Nephron (organoid): ENCODE results near the gene PYGO2.
"Not testable (repeated sequence)": the region's sequence is repeated elsewhere in the genome, so short reads cannot be mapped to it uniquely, and the experiment has no call there.

Experiments used
- H3K27ac Mint-ChIP-seq, 3 experiments: 2 replicates each; pipeline ENCODE4 v1.8.0; 2020; ENCODE audit warnings: mixed read lengths in 3 of 3, mild to moderate bottlenecking in 2 of 3, moderate library complexity in 1 of 3
- H3K27me3 Mint-ChIP-seq: 2 replicates; pipeline ENCODE4 v1.8.0; 2021; ENCODE audit warnings: low read depth, mild to moderate bottlenecking, moderate library complexity, mixed read lengths
- H3K36me3 Mint-ChIP-seq: 2 replicates; pipeline ENCODE4 v1.8.0; 2020; ENCODE audit warnings: low read depth, mixed read lengths
- H3K4me1 Mint-ChIP-seq: 2 replicates; pipeline ENCODE4 v1.8.0; 2020; ENCODE audit warnings: mixed read lengths
- H3K4me3 Mint-ChIP-seq, 3 experiments: 2 replicates each; pipeline ENCODE4 v1.8.0; 2020; ENCODE audit warnings: mild to moderate bottlenecking in 3 of 3, mixed read lengths in 3 of 3, moderate library complexity in 2 of 3
- H3K9me3 Mint-ChIP-seq: 2 replicates; pipeline ENCODE4 v1.8.0; 2020; ENCODE audit warnings: mixed read lengths
- TF ChIP-seq, protein P1 (sequence below), 3 experiments: fragments of 200-600 bp; sonication (generic); IDR thresholded peaks; one replicate each; pipeline ENCODE4 v1.5.0; 2021; ENCODE audit warnings: antibody characterized with exemption in 3 of 3; ENCODE audit not compliant: unreplicated experiment in 3 of 3

Gene PYGO2

DNA sequence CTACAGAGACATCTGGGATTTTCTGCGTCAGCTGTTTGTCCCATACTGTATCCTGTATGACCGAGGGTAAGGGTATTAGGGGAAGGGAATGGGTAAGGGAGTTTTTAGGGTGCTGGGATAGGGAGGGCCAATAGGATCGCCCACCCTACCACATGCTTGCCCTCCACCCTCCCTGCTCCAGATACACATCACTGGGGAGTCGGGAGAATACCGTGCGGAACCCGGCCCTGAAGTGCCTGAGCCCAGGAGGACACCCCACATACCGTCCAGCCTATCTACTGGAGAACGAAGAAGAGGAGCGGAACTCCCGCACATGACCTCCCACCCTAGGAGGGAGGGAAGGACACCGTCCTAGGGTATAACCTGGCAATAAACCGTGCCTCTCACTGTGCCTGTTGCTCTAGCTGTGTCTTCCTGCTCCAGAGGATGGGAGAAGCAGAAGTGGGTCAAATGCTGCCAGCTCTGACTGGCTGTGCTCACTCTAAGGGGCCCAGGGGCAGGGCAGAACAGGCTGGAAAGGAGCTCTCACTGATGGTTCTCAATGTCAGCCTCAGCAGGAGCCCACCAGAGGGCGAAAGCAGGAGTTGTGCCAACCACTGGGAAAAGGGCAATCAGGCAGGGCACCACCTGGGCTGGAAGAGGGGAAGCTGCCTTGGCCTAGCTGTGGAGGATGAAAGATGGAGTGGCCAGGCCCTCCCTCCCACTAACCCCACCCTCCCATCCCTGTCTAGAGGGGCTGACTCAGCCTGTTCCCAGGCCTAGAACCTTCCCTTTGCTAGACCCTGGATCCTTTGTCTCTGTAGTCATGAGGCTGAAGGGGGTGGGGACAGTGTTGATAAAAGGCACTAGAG is 31.4 kb upstream of the PYGO2 start:
- H3K9me3 Mint-ChIP-seq = no peaks in the 10 kb centered on the region
- no peaks in the 10 kb centered on the region for H3K27me3 Mint-ChIP-seq
- H3K27ac Mint-ChIP-seq = no peak overlapping the region

DNA sequence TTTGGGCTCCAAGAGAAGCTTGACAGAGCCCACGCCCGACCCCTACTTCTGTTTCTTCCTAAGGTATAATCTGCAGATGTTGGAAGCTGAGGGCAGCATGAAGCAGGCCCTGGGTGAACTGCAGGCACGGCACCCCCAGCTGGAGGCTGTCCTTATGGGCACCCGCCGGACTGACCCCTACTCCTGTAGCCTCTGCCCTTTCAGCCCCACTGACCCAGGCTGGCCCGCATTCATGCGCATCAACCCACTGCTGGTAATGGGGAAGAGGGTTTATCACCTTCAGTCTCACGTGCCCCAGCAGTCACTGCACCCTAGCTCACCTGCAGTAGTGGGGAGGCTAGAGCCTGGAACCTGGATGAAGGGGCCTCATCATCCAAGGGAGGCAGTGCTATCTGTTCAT is 28.7 kb upstream of the PYGO2 start:
- Mint-ChIP-seq H3K4me1 (peaks cover 4% of the 10 kb centered on the region), H3K4me3 (no peak overlapping the region), H3K27me3 (no peaks in the 10 kb centered on the region), H3K36me3 (peaks cover 17% of the 10 kb centered on the region), H3K9me3 (no peaks in the 10 kb centered on the region), H3K27ac (no peak overlapping the region)
- TF ChIP-seq, protein P1, sequence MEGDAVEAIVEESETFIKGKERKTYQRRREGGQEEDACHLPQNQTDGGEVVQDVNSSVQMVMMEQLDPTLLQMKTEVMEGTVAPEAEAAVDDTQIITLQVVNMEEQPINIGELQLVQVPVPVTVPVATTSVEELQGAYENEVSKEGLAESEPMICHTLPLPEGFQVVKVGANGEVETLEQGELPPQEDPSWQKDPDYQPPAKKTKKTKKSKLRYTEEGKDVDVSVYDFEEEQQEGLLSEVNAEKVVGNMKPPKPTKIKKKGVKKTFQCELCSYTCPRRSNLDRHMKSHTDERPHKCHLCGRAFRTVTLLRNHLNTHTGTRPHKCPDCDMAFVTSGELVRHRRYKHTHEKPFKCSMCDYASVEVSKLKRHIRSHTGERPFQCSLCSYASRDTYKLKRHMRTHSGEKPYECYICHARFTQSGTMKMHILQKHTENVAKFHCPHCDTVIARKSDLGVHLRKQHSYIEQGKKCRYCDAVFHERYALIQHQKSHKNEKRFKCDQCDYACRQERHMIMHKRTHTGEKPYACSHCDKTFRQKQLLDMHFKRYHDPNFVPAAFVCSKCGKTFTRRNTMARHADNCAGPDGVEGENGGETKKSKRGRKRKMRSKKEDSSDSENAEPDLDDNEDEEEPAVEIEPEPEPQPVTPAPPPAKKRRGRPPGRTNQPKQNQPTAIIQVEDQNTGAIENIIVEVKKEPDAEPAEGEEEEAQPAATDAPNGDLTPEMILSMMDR (IDR thresholded peaks at IDR 0.05; ENCODE audit: unreplicated experiment in 3 of 3) = no peak

More for the DNA sequence above, 31.4 kb upstream of the PYGO2 start:
- Mint-ChIP-seq H3K36me3 (peaks cover 15% of the 10 kb centered on the region), H3K4me3 (no peak overlapping the region), H3K4me1 (peaks cover 15% of the 10 kb centered on the region)
- TF ChIP-seq, protein P1 (IDR thresholded peaks at IDR 0.05; ENCODE audit: unreplicated experiment in 3 of 3) = no peak

DNA sequence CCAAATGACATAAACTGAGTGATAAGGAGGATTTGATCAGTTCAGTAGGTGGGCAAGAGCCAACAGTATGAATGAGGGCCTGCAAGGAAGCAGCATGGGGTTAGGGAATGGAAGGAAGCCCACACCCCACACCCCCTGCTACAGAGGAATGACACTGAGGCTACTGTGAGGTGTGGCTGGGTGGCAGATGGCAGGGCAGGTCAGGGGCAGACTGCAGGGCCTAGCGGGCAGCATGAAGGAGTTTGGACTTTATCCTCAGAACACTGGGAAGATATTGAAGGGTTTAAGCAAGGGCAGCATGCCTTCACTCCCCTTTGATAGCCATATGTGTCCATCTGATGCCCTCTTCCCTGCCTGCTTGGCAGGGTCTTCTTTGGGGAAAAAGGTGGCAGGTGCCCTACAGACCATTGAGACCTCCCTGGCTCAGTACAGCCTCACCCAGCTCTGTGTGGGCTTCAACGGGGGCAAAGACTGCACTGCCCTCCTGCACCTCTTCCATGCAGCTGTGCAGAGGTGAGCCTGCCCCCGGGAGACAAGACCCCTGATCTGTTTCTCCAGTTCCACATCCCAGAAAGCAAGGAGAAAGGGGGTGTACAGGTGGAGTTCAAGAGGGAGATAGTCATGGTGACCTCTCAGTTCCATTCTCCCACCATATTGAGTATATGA is 27.7 kb upstream of the PYGO2 start:
- TF ChIP-seq, protein P1 (IDR thresholded peaks at IDR 0.05; ENCODE audit: unreplicated experiment in 3 of 3) = no peak
- H3K4me1 Mint-ChIP-seq = peaks cover 4% of the 10 kb centered on the region
- no peak overlapping the region for H3K27ac Mint-ChIP-seq

DNA sequence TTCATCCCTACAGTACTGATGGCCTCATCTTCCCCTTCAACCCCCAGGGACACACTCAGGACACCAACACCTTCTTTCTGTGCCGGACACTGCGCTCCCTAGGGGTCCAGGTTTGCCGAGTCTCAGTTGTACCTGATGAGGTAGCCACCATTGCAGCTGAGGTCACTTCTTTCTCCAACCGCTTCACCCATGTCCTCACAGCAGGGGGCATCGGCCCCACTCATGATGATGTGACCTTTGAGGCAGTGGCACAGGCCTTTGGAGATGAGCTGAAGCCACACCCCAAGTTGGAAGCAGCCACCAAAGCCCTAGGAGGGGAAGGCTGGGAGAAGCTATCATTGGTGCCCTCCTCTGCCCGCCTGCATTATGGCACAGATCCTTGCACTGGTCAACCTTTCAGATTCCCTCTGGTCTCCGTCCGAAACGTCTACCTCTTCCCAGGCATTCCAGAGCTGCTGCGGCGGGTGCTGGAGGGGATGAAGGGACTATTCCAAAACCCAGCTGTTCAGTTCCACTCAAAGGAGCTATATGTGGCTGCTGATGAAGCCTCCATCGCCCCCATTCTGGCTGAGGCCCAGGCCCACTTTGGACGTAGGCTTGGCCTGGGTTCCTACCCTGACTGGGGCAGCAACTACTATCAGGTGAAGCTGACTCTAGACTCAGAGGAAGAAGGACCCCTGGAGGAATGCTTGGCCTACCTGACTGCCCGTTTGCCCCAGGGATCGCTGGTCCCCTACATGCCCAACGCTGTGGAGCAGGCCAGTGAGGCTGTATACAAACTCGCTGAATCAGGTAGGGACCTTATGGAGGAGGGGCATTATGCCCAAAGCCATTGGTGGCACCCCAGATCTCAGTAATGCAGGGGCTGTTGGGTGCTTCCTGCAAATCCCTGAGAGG is 26.7 kb upstream of the PYGO2 start:
- TF ChIP-seq, protein P1 (IDR thresholded peaks at IDR 0.05; ENCODE audit: unreplicated experiment in 3 of 3) = no peak
- no peaks in the 10 kb centered on the region for H3K9me3 Mint-ChIP-seq
- no peak overlapping the region for H3K27ac Mint-ChIP-seq
- peaks cover 17% of the 10 kb centered on the region for H3K36me3 Mint-ChIP-seq
- H3K4me1 Mint-ChIP-seq = peaks cover 9% of the 10 kb centered on the region
- H3K4me3 Mint-ChIP-seq = peak overlapping the region in 1 of 3 experiments; percentile 28
- H3K27me3 Mint-ChIP-seq = no peaks in the 10 kb centered on the region

More for the DNA sequence above, 27.7 kb upstream of the PYGO2 start:
- Mint-ChIP-seq H3K27me3 (no peaks in the 10 kb centered on the region), H3K4me3 (no peak overlapping the region), H3K9me3 (no peaks in the 10 kb centered on the region), H3K36me3 (peaks cover 17% of the 10 kb centered on the region)

DNA sequence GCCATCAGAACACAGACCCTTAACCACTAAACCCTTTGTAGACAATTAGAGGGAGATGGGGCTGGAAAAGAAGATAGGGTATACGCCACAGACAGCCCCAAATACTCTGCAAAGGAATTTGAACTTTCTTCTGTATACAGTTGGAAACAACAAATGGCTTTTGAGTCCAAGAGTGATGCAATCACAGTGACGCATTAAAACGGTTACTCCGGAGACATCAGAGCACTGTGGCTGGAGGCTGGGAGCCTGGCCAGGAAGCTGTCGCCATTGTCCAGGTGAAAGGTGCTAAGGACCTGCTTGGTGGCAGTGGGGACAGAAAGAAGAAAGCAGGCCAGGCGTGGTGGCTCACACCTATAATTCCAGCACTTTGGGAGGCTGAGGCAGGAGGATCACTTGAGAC is 25.7 kb upstream of the PYGO2 start:
- H3K4me1 Mint-ChIP-seq = peaks cover 9% of the 10 kb centered on the region
- H3K36me3 Mint-ChIP-seq = peaks cover 17% of the 10 kb centered on the region

DNA sequence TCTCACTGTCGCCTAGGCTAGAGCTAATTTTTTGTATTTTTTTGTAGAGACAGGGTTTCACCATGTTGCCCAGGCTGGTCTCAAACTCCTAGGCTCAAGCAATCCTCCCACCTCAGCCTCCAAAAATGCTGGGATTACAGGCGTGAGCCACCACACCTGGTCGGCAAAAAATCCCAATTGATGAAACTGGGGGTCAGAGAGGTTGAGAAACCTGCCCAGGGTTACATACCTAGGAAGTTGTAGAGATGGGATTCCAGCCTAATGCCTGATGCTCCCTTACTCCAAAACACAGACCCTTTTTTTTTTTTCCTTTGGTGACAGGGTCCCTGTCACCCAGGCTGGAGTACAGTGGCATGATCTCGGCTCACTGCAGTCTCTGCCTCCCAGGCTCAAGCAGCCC is 25.2 kb upstream of the PYGO2 start:
- H3K27ac Mint-ChIP-seq, H3K27me3 Mint-ChIP-seq, H3K4me1 Mint-ChIP-seq, H3K4me3 Mint-ChIP-seq, H3K9me3 Mint-ChIP-seq: not testable (repeated sequence)
- H3K36me3 Mint-ChIP-seq = peaks cover 17% of the 10 kb centered on the region

More for the DNA sequence above, 25.7 kb upstream of the PYGO2 start:
- TF ChIP-seq, protein P1 (IDR thresholded peaks at IDR 0.05; ENCODE audit: unreplicated experiment in 3 of 3) = no peak
- no peaks in the 10 kb centered on the region for H3K9me3 Mint-ChIP-seq
- no peaks in the 10 kb centered on the region for H3K27me3 Mint-ChIP-seq
- no peak overlapping the region for H3K27ac Mint-ChIP-seq
- H3K4me3 Mint-ChIP-seq = no peak overlapping the region
